ENCODE results near the gene LRMDA.

The LRMDA gene

GRCh38 chr10:76049581-76050290 lies 618.3 kb downstream of the LRMDA start:
- POLR2A ChIA-PET: no interaction called here
- H3K36me3 ChIP-seq (ENCODE audit: control insufficient read depth in 2 of 2, insufficient read depth in 1 of 2, low read length in 2 of 2): no peaks in the 10 kb centered on the region
- H3K9me3 ChIP-seq (ENCODE audit: control insufficient read depth, insufficient read depth, low read depth, low read length): no peaks in the 10 kb centered on the region
- H3K4me3 ChIP-seq (ENCODE audit: low read depth, low read length): no peak overlapping the region
- CTCF ChIA-PET: no interaction called here
- no peak overlapping the region for H3K27ac ChIP-seq (ENCODE audit: extremely low read depth, low read depth, low read length)
- TF ChIP-seq ZNF561 (tag by site-specific recombination; IDR thresholded peaks at IDR 0.05; ENCODE audit: borderline replicate concordance) (no peak), HOXC10 (CRISPR knock-in tag; IDR thresholded peaks at IDR 0.05) (no peak), ZBTB20 (tag by site-specific recombination; IDR thresholded peaks at IDR 0.05) (no peak), KLF10 (tag by site-specific recombination; IDR thresholded peaks at IDR 0.05) (no peak), ZNF558 (tag by site-specific recombination; IDR thresholded peaks at IDR 0.05) (no peak), SCRT1 (tag by site-specific recombination; IDR thresholded peaks at IDR 0.05; ENCODE audit: borderline replicate concordance) (no peak)
- H3K4me1 ChIP-seq (ENCODE audit: control insufficient read depth, insufficient read depth, low read length): no peaks in the 10 kb centered on the region

- H3K4me1 ChIP-seq (ENCODE audit: control insufficient read depth, insufficient read depth, low read length): no peaks in the 10 kb centered on the region
- no peaks in the 10 kb centered on the region for H3K36me3 ChIP-seq (ENCODE audit: control insufficient read depth in 2 of 2, insufficient read depth in 1 of 2, low read length in 2 of 2)
- H3K9me3 ChIP-seq (ENCODE audit: control insufficient read depth, insufficient read depth, low read depth, low read length): no peaks in the 10 kb centered on the region
- H3K27ac ChIP-seq (ENCODE audit: extremely low read depth, low read depth, low read length): no peak overlapping the region
- POLR2A ChIA-PET: no interaction called here
- CTCF ChIA-PET: no interaction called here
- H3K4me3 ChIP-seq (ENCODE audit: low read depth, low read length): no peak overlapping the region
- TF ChIP-seq ZNF324 (tag by site-specific recombination; IDR thresholded peaks at IDR 0.05) (no peak), INSM2 (tag by site-specific recombination; IDR thresholded peaks at IDR 0.05) (no peak), TRIM28 (IDR thresholded peaks at IDR 0.05; ENCODE audit: borderline replicate concordance, low read length) (no peak), PRDM1 (tag by site-specific recombination; IDR thresholded peaks at IDR 0.05) (no peak), ZBTB44 (tag by site-specific recombination; IDR thresholded peaks at IDR 0.05) (no peak), ZNF10 (tag by site-specific recombination; IDR thresholded peaks at IDR 0.05) (no peak), ZNF677 (tag by site-specific recombination; IDR thresholded peaks at IDR 0.05) (no peak), KLF10 (tag by site-specific recombination; IDR thresholded peaks at IDR 0.05) (no peak), ZNF341 (tag by site-specific recombination; IDR thresholded peaks at IDR 0.05; ENCODE audit: low read depth) (peak; percentile 18; the same call in 1 of the 2 replicates), ZNF280D (tag by site-specific recombination; IDR thresholded peaks at IDR 0.05) (no peak), ZSCAN30 (tag by site-specific recombination; IDR thresholded peaks at IDR 0.05) (peak; percentile 49; the same call in 1 of the 2 replicates), ZNF214 (tag by site-specific recombination; IDR thresholded peaks at IDR 0.05; ENCODE audit: borderline replicate concordance) (no peak), ZBTB1 (tag by site-specific recombination; IDR thresholded peaks at IDR 0.05) (no peak), ZNF335 (tag by site-specific recombination; conservative IDR thresholded peaks at IDR 0.05) (no peak), ZNF473 (tag by site-specific recombination; IDR thresholded peaks at IDR 0.05) (no peak), ZEB2 (tag by site-specific recombination; IDR thresholded peaks at IDR 0.05) (peak; percentile 38; the same call in 1 of the 2 replicates), YY1 (tag by site-specific recombination; IDR thresholded peaks at IDR 0.05) (peak; percentile 51; the same call in 1 of the 2 replicates), ZNF398 (tag by site-specific recombination; IDR thresholded peaks at IDR 0.05) (peak; percentile 19; the same call in 1 of the 2 replicates), SCRT2 (tag by site-specific recombination; IDR thresholded peaks at IDR 0.05) (no peak), GLIS1 (tag by site-specific recombination; IDR thresholded peaks at IDR 0.05) (peak; percentile 58), ZNF521 (tag by site-specific recombination; IDR thresholded peaks at IDR 0.05) (no peak), ZNF239 (tag by site-specific recombination; IDR thresholded peaks at IDR 0.05) (no peak), BCL11B (tag by site-specific recombination; IDR thresholded peaks at IDR 0.05; ENCODE audit: low read depth) (no peak), MYNN (tag by site-specific recombination; IDR thresholded peaks at IDR 0.05; ENCODE audit: borderline replicate concordance) (no peak)
Measured at GRCh38 chr10:76050291-76050625, 618.8 kb downstream of the LRMDA start.
